NCI-H82 treated with DMSO at 0.1 percent for 48 hours (cell line): ENCODE data around the gene KCP.

ENCODE experiments used
- DNase-seq: peaks from one replicate; lab custom pipeline; 2025; ENCODE audit not compliant: unreplicated experiment; lab: John Stamatoyannopoulos, UW

Gene KCP

DNA sequence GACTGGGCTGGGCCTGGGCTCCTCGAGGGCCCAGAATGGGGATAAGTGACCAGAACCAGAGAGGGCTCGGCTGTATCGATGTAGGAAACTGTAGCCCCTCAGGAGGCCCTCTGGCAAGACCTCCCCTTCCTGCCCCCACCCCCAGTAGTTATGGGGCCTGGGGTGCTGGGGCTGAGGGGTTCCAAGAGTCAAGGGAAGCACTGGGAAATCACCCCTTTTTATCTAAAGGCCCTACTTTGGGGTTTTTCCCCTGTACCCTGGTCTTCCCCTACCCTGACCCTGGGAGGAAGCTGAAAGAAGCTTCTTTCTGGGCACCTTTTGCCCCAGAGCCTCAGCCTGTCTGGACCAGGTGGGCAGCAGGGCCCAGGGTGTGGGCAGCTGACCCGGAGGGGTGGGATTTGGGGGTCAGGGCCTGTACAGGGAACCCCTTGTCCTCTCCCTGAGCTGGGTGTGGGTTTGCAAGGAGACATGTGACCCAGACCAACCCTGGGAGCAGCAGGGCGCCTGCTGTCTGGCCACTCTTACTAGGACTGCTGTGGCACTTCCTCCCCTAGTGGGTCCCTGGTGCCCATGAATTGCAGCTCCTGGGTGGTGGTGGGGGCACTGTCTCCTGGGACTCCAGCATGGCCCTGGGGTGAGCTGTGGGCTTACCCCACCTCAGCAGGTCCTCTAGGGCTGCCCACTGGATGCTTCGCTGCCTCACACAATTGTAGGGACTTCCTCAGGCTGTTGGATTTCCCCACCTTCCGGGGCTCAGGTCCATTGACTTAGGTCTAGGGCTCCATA, 28.8 kb upstream of the KCP start:
- no peak for DNase-seq

DNA sequence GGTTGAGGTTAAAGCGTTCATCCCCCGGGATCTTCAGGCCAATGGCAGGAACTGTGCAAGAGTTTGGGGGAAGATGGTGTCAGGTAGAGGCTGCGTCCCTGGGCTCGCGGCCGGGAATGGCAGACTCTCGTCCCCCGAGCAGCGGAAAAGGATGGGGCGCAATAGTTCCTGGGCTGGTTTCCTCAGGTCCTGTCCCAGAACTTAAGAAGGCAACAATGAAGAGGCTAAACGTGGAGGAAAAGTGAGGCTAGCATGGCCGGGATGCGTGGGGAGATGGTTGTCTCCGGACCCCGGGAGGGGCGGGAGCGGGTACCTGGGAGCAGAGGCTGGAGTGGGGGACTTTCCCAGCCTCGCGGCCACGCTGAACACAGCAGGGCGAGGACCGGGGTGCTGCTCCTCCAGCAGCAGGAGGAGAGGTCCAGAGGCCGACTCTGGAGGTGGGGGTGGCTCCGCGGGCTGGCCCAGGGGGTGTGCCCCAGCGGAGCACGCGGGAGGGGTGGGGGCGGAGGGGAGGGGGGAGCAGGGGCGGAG, 28.1 kb upstream of the KCP start:
- no peak for DNase-seq

GRCh38 chr7:128937647-128938543, 27.4 kb upstream of the KCP start, which contains the start of gene IRF5:
Gene IRF5, plus strand, starts transcription at chr7:128937927. Its CDS starts 4,155 bp downstream, at chr7:128942082.
- DNase-seq: no peak

DNA sequence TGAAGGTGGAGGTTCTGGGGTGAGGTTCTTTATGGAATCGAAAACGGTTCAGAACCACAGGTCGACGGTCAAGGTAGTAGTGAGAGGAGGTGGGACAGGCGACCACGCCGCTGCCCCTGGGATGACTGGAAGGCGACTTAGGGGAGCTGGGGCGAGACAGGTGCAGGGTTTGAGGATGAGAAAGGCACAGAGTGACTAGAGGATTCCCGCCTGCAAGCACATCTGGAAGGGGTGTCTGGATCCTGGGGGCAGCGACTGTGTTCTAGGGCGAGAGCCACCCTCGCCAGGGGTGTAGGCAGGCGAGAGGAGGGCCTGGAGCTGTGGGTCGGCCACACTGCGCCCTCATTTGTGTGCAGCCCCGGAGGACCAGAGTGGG, 26.8 kb upstream of the KCP start:
- no peak for DNase-seq

- no peak for DNase-seq
Observed at GRCh38 chr7:128936798-128937197, 26.3 kb upstream of the KCP start.

GRCh38 chr7:128935342-128935730, 24.8 kb upstream of the KCP start:
- DNase-seq: no peak

- DNase-seq: no peak
Observed at GRCh38 chr7:128934361-128935341, 24.1 kb upstream of the KCP start.

DNA sequence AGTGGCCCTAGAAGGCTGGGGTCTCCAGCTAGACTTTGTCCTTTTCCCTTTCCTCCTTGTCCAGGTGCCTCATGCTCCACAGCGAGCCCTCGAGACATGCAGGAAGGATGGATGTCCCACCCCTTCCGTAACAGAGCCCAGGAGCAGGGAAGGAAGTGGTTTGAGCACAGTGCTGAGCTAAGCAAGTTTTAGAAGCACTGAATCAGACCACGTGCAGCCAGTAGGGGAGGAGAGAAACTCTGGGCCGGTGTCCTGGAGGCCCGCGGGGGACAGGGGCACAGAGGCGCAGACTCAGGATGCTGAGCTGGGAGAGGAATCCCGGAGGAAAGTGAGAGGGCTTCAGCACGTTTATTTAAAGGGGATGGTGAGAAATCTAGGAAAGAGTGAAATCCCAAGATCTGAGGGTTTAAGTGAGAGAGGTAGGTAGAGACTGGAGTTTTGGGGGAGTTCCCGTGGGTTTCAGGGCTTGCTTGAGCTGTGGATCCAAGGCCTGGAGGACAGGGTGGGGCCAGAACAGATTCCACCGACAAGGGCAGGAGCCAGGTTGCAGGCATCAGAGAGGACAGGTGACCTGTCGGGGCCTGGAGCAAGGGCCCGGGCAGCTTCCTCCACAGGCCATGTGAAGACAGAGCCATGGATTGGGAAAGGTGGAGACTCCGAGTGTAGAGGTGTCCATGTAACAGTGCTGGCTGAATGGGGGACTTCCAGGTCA, 22.8 kb upstream of the KCP start:
- DNase-seq: no peak

DNA sequence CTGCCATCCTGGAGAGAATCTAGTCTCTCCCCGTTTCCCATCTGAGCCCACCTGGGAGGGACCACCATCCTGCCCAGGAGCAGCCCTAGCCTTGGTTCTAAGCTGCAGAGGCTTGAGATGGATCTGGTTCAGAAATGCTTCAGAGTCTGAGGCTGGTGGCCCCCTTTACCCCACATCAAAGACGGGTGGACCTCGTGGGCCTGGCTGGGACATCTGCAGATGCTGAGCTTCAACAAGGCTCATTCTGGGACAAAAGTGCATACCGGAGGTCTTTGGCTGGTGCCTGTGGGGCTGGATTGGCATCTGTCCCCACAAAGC, 22.3 kb upstream of the KCP start:
- no peak for DNase-seq

DNA sequence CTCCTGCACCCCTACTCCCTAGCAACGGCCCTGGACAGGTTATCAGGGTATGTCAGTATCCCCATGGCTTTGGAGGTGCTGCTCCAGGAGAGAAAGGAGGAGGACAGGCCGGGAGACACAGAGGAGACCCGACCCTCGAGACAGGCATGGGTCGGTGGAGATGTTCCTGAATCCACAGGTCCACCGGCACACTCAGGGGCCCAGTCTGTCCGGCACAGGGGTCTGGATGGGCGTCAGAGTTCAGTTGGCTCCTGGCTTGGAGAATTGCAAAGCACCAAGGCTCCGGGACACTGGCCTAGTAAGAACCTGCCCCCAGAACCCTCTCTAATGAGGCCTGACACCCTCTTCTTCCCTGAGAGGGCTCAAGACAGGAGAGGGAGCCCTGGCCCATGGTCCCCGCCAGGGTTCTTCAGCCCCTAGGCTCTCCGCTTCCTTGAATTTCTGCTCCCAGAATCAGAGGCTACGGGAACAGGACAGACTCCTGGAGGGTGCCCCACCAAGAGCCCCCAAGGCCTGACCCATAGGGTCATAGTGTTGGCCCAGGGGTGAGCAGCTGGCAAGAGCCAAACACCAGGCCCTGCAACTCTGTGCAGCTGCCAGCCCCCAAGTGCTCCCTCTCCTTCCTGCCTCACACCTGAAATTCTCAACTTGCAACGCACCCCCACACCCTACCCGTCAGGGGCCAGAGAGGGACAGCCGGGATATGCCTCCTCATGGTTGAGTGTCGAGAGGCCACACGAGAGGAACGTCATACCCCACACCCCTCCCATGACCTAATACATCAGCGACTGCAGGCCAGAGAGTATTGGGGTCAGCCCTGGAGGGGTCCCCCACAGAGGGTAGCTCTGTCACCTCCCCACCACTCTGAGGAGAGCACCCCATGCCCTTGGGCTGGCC, 21.7 kb upstream of the KCP start:
- DNase-seq: no peak

- no peak for DNase-seq
Observed at GRCh38 chr7:128931190-128931798, 20.8 kb upstream of the KCP start.

GRCh38 chr7:128928882-128929788, 18.6 kb upstream of the KCP start:
- DNase-seq: no peak

- DNase-seq: no peak
Observed at GRCh38 chr7:128928159-128928813, 17.8 kb upstream of the KCP start.

- no peak for DNase-seq
Observed at GRCh38 chr7:128924707-128925588, 14.4 kb upstream of the KCP start.

DNA sequence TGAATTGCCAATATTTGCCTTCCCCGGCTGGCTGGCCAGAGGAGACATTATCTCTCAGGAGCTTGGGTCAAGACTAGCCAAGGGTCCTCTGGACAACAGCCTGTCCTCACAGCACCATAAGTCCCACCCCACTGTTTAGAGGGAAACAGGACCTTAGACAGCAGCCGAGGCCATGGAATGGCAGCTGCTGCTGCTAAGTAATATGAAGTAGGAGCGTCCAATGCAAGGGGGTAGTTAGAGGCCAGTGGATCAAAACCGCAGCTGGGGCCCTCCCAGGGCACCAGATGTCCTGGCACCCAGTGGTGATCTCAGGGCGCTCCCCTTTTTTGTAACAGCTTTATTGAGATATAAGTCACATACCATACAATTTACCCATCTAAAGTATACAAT, 12.9 kb upstream of the KCP start:
- DNase-seq: no peak
